Osteocyte (in vitro differentiated cells): ENCODE data around the gene MED7. TPM values are rescaled to one million over a fixed set of nuclear protein-coding genes. Genes with fewer than 3 reads are reported as not detected.

Experiments used
- DNase-seq: peaks from one replicate; pipeline ENCODE4 v3.0.0; 2021; ENCODE audit warnings: mixed read lengths; ENCODE audit not compliant: unreplicated experiment; ENCODE audit errors: extremely low spot score
- H3K27ac Mint-ChIP-seq: one replicate; pipeline ENCODE4 v1.8.0; 2021; ENCODE audit warnings: mild to moderate bottlenecking, mixed read lengths; ENCODE audit not compliant: unreplicated experiment
- H3K27me3 Mint-ChIP-seq: one replicate; pipeline ENCODE4 v1.8.0; 2021; ENCODE audit warnings: mixed read lengths; ENCODE audit not compliant: unreplicated experiment
- H3K36me3 Mint-ChIP-seq: one replicate; pipeline ENCODE4 v1.8.0; 2021; ENCODE audit warnings: mixed read lengths; ENCODE audit not compliant: unreplicated experiment
- H3K4me1 Mint-ChIP-seq: one replicate; pipeline ENCODE4 v1.8.0; 2021; ENCODE audit warnings: mixed read lengths; ENCODE audit not compliant: unreplicated experiment
- H3K4me3 Mint-ChIP-seq: one replicate; pipeline ENCODE4 v1.8.0; 2021; ENCODE audit warnings: mild to moderate bottlenecking, moderate library complexity, mixed read lengths; ENCODE audit not compliant: unreplicated experiment
- H3K9me3 Mint-ChIP-seq: one replicate; pipeline ENCODE4 v1.8.0; 2021; ENCODE audit warnings: mixed read lengths; ENCODE audit not compliant: unreplicated experiment
- CTCF ChIP-seq: fragments of 200-600 bp; sonication (generic); IDR thresholded peaks from 2 replicates; pipeline ENCODE4 v1.5.0; 2021; ENCODE audit warnings: antibody characterized with exemption, mild to moderate bottlenecking, moderate library complexity
- total RNA-seq: library from RNA; stranded (reverse); gene quantifications from 2 replicates; pipeline ENCODE4 v1.2.1, GENCODE V29; 2021

MED7 gene
- total RNA-seq, 1 donor from 2014 or later: 9.2 TPM

- H3K4me3 Mint-ChIP-seq: no peak overlapping the region
- DNase-seq: no peak
- no peaks in the 10 kb centered on the region for H3K4me1 Mint-ChIP-seq
- no peaks in the 10 kb centered on the region for H3K9me3 Mint-ChIP-seq
- H3K36me3 Mint-ChIP-seq: no peaks in the 10 kb centered on the region
- H3K27me3 Mint-ChIP-seq: no peaks in the 10 kb centered on the region
- no peak for TF ChIP-seq CTCF
- no peak overlapping the region for H3K27ac Mint-ChIP-seq
Observed at GRCh38 chr5:157115502-157115901, 27.2 kb downstream of the MED7 start.

- Mint-ChIP-seq H3K4me1 (no peaks in the 10 kb centered on the region), H3K27me3 (no peaks in the 10 kb centered on the region), H3K27ac (no peak overlapping the region), H3K36me3 (no peaks in the 10 kb centered on the region), H3K9me3 (no peaks in the 10 kb centered on the region), H3K4me3 (no peak overlapping the region)
- TF ChIP-seq CTCF: no peak
- no peak for DNase-seq
Observed at GRCh38 chr5:157115012-157115411, 27.7 kb downstream of the MED7 start.

- no peaks in the 10 kb centered on the region for H3K27me3 Mint-ChIP-seq
- no peaks in the 10 kb centered on the region for H3K36me3 Mint-ChIP-seq
- no peaks in the 10 kb centered on the region for H3K4me1 Mint-ChIP-seq
- H3K4me3 Mint-ChIP-seq: no peak overlapping the region
- TF ChIP-seq CTCF: no peak
- no peaks in the 10 kb centered on the region for H3K9me3 Mint-ChIP-seq
- no peak overlapping the region for H3K27ac Mint-ChIP-seq
- DNase-seq: no peak
Observed at GRCh38 chr5:157113002-157113401, 29.7 kb downstream of the MED7 start.

- Mint-ChIP-seq H3K27ac (no peak overlapping the region), H3K36me3 (no peaks in the 10 kb centered on the region), H3K4me3 (no peak overlapping the region), H3K27me3 (no peaks in the 10 kb centered on the region), H3K4me1 (no peaks in the 10 kb centered on the region), H3K9me3 (no peaks in the 10 kb centered on the region)
- DNase-seq: no peak
- TF ChIP-seq CTCF: no peak
Observed at GRCh38 chr5:157109744-157110143, 32.9 kb downstream of the MED7 start.

- no peak for DNase-seq
- Mint-ChIP-seq H3K9me3 (no peaks in the 10 kb centered on the region), H3K4me3 (no peak within 1 kb of the TSS), H3K4me1 (no peaks in the 10 kb centered on the region), H3K27ac (no peak within 1 kb of the TSS), H3K36me3 (no peaks in the 10 kb centered on the region), H3K27me3 (no peaks in the 10 kb centered on the region)
- no peak for TF ChIP-seq CTCF
Observed at GRCh38 chr5:157108976-157109375, 33.7 kb downstream of the MED7 start, which contains the start of gene HAVCR2. TSS of gene HAVCR2 (minus strand) at chr5:157109044. CDS start at chr5:157108983, 61 bp downstream.
